Retinal pigment epithelial cell (primary cell): ENCODE measurements around the gene RBM5.

Source experiments
- DNase-seq: peaks from one replicate; pipeline ENCODE4 v3.0.0-alpha.2; 2010; ENCODE audit warnings: low read depth
- H3K4me3 ChIP-seq: 2 replicates; pipeline ENCODE4 v1.5.1; 2011; ENCODE audit warnings: mild to moderate bottlenecking, low read length, control low read depth, moderate library complexity
- CTCF ChIP-seq: conservative IDR thresholded peaks from 2 replicates; pipeline ENCODE4 v1.5.1; 2011; ENCODE audit warnings: low read depth, low read length, control low read depth, inconsistent platforms

The RBM5 gene

DNA sequence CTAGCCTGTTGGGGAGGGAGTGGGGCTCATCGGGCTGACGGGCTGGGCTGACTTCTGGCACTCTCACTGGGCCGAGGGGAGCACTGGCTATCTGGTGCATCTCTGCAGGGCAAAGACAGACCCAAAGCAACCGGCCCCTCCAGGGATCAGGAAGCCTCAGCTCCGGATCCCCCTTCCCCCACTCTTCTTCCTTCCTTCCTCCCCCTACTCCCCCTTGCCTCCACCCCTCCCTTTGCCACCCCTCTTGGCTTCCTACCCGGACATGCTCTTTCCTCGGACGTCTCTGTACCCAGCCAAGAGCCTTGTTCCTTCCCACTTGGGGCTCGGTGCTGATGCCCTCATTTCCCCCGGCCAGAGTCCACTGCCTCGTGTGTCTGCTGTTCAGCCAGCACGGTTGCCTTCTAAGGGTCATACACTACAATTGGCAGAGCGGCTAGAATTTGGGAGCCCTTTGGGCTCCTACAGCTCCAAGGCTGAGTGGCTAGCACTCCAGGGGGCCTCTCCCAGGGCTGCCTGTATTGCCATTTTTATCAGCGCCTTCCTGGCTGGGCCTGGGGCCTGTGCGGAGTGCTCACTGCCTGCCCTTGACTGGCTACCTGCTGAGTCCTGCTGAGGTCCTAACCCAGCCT, 77.3 kb downstream of the RBM5 start:
- no peak for TF ChIP-seq CTCF
- H3K4me3 ChIP-seq, result no peak overlapping the region
- DNase-seq, result no peak

DNA sequence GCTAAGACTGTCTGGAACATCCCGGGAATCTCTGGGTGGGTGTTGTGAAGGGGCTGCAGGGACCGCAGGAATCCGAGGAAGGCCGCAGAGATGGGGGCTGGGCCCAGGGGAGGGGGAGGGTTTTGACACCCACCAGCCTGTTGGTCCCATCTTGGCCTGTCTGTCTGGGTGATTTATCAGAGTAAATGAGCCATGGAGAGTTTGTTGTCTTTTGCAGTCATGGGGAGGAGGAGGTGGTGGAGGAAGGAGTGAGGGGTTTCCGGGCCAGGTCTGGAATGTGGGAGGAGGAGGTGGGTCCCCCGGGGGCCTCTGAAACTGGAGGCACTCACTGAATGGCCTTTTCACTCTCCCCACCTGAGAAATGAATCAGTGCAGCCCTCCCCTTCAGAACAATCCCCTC, 77.9 kb downstream of the RBM5 start:
- no peak for TF ChIP-seq CTCF
- H3K4me3 ChIP-seq, result no peak overlapping the region
- no peak for DNase-seq

DNA sequence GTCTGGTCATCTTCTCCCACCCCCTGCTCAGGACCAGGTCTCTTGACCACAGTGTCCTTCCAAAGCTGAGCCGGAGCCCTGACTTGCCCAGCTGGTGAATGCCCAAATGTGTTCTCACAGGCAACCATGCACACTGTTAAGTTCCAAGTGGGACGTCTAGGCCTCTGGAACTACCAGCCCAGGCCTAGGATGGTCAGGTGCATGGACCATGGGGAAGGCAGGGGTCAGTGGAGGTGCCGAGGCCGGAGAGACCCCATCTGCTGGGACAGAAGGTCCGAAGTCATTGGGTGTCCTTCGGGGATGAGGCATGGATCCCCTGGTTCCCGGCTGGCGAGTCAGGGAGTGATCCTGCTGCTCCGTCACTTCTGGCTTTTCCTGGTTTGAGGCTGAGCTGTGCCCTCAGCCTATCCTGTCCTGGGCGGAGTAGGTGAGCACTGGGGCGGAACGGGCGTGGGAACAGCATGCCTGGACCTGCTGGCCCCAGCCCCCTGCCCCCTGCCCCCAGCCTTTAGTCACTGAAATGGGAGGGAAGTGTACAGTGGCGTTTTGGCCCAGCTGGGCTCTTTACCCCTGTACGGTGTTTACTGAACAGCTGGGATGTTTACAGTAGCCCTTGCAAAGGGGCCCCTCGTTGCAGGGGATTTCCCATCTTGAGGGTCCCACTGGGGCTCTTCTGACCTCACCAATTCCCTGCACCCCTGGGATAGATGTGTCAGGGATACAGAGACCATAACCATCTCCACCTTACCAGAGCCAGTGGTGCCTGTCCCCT, 78.5 kb downstream of the RBM5 start:
- no peak for DNase-seq
- H3K4me3 ChIP-seq, result no peak overlapping the region
- TF ChIP-seq CTCF, result no peak

GRCh38 chr3:50167841-50168209, 79.1 kb downstream of the RBM5 start:
- no peak overlapping the region for H3K4me3 ChIP-seq
- DNase-seq, result no peak
- no peak for TF ChIP-seq CTCF

DNA sequence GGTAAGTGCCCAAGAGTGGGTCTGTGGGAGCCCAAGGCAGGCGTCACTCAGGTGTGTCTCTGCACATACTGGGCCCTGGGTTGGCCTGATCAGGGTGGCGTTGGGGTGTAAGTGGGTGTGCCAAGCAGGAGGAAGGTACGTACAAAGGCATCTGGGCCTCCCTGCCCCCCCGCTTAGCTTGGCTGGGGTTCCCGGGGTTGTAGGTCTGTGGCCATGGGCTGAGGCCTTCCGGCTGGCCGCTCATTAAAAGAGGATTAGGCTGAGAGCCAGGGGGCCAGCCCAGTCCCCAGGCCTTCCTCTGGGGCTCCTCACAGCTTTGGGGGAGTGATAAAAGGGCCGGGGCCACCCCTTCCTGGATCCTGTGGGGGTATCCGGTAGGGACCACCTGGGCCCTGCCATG, 79.7 kb downstream of the RBM5 start:
- DNase-seq, result no peak
- TF ChIP-seq CTCF, result no peak
- H3K4me3 ChIP-seq, result no peak overlapping the region
